HG03378 (cell line): Measurements from ENCODE around the gene ADGRD1.

Experiments used
- ATAC-seq: cut with Tn5 transposase; IDR thresholded peaks from one replicate; pipeline ENCODE4 v1.9.1; 2021; ENCODE audit warnings: mild to moderate bottlenecking, moderate library complexity; ENCODE audit not compliant: unreplicated experiment

The ADGRD1 gene

DNA sequence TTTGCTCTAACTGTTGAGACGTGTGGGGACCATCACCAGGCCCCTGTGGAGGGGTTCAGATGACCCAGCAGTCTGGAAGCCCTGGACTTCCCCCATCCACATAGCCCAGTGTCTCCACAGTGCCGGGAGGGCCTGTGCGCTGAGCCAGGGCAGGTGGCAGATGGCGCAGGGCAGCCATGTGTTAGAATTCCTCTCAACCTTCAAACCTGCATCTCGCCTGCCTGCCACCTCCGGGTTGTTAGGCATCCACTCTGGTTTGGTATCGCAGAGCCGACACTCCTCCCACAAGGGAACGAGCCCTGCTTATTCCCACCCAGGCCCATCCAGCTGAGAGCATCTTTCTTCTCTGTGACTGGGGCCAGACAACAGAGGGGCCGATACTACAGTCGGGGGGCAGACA lies 84.5 kb downstream of the ADGRD1 start:
- ATAC-seq, result no peak

DNA sequence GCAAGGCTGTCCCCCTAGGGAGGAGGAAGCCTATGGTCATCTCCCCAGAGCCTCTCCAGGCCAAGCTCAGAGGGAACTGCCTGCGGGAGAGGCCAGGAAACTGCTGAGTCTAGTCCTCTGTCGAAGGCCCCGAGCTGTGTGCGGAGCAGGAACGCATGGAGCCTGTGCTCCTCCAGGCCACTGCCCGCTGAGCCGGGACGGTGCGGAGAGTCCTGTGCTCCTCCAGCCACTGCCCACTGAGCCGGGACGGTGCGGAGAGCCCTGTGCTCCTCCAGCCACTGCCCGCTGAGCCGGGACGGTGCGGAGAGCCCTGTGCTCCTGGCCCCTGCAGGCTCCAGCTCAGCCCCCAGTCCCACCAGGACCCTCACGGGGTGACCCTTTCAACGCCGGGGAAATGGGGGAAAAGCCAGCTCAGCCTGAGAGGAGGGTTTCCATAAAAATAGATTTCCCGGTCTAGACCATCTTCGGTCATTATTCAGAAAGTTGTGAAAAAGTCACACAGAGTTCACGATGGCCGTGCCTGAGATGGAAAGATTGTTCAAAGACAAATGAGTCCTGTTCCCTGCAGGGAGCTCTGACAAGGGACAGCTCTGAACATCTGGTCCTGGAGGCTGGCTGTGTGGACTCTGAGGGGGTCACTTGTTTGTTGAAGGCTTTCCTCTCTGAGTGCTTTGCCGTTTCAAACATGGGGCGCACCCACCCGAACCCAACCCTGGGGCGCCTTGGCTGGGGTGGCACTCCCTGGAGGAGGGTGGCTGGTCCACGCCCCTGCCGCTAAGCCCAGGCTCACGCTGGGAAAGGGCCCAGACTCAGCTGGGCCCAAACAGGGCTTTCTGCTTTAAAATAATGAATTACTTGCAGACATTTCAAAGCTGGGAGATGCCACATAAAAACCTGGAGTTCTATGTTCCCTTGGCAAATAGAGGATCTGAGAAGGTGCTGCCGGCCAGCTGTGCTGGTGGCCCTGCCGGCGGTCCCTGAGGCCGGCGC lies 85.5 kb downstream of the ADGRD1 start:
- no peak for ATAC-seq

DNA sequence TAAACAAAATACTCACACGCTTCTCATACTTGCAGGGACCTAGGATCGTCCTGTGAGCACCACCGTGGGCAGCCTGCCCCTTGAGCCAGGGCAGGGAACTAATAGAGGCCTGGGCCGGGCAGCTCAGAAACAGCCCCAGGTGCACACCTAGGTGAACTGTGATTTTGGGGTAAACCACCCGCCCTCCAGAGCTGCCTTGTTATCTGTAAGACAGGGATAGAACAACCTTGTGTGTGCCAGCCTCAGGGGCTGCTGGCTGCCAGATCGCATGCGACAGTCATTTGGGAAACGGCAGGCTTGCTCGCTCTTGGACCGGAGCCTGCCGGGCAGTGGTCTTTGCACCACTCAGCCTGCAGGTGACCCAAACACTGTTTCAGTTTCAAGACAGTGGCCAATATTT lies 86.8 kb downstream of the ADGRD1 start:
- no peak for ATAC-seq

DNA sequence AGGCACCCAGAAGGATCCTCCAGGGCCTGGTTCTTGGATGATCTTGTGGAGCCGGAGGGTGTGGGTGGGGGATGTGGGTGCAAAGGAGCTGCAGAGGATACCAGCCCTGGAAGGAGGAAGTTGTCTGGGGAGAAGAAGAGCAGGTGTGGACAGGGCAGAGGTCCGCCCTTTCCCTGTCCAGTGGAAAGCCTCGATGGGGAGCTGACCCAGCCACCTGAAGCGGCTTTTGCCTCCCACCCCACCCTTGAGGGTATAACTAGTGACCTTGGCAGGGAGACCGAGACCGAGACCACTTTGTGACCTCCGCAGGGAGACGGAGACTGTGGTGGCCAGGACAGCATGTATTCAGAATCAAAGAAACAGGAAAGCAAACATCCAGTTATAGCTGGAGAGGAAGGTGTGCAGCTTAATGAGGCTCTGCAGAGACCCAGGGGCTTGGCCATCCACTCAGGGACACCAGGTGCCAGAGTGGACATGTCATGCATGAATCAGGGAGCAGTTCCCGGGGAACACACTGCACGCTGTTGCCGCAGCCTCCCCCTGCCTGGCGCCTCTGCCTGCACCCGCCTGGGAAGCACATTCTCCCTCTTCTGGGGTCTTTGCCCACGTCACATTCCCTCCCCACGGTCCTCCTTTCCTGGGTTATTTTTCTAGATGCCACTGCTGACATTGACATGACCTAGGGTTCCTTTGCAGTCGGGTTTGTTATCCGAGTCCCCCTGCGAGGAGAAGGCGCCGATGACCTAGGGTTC lies 87.7 kb downstream of the ADGRD1 start:
- ATAC-seq, result no peak

DNA sequence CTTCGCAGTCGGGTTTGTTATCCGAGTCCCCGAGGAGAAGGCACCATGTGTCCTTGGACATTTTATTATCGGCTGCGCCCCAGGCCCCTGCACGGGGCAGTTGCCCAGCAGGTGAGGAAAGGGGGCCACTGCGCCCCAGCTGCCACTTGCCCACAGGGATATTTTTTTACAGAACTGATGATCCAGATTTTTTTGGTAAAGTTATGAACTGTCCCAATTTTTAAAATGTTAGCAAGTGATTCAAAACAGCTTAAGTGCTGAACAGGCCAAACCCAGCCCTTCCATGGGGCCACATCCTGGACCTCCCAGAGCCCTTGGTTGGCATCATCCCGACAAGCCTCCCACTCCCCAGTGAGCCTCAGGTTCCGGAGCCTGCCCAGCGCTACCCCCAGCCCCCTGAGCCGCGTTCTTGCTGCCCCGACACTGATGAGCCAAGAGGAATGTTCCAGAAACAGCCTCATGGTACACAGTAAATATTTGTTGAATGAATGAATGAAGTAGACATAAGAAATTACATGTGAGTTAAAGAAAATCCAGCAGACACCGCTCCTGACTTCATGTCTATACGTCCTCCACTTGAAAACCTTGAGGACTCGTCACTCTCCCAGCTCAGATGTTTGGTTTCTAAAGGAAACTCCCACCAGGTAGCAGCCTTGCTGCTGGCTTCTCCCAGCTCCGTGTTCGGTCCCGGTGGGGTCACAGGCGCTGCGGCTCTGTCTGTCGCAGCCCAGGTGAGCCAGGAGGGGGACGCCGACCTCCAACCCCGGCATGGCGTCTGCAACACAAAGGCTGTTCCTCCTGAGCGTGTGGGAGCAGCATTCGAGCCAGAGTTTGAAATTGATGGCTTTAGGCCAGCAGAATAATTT lies 88.5 kb downstream of the ADGRD1 start:
- no peak for ATAC-seq

DNA sequence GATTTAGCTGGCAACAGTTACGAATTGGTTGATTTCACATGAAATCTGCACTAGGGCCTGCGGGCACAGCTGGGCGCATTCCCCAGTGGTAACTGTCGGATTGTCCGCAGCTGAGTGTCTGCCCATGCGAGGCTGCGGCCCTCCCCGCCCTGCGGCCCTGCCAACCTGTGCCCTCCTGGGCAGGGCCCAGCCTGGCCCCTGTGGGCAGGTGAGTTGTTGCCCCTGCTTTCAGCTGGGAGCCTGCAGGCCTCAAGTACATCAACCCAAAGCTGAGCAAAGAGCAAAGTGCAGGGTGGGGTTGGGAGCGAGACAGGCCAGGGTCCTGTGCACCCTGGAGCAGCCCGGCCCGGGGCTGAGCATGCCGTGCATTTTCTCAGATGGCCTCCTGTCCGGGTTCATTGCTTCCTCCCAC lies 89.1 kb downstream of the ADGRD1 start:
- ATAC-seq, result no peak

DNA sequence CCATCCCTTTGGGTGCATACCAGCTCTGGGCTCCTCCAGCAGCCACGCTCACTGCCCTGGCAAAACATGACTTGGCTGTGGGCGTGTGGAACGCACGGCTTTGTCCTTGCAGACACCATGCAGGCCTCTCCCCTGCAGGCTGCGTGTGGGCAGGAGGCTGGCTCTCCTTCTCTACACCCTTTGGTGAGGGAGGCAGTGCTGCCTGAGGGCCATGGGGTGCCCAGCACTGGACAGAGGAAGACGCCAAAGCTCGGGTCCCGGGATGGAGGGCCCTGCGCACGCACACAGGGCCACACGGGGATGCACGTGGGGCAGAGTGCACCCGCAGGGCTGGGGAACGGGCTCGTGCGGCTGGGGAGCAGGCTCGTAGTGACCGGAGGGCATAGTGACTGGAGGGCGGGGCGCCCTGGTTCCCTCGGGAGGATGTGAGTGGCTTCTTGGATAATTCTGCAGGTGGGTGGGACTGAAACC lies 89.7 kb downstream of the ADGRD1 start:
- ATAC-seq, result no peak

DNA sequence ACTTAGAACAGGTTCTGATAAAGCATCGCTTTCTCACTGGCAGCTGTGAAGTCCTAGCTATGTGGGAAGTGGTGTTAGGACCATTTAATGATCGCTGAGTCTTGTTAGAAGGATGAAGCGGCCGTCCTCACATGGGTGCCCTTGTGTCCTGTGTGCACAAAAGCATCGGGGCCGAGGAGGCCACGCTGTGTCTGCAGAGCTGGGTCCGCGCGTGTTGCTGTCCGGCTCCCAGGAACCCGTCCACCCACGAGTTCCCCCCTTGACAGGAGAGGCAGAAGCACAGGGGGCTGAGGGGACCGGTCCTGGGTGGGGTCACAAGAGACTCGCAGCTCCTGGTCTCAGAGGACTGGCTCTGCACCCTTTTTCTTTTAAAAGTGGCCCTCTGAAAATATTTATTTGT lies 90.4 kb downstream of the ADGRD1 start:
- ATAC-seq, result no peak

DNA sequence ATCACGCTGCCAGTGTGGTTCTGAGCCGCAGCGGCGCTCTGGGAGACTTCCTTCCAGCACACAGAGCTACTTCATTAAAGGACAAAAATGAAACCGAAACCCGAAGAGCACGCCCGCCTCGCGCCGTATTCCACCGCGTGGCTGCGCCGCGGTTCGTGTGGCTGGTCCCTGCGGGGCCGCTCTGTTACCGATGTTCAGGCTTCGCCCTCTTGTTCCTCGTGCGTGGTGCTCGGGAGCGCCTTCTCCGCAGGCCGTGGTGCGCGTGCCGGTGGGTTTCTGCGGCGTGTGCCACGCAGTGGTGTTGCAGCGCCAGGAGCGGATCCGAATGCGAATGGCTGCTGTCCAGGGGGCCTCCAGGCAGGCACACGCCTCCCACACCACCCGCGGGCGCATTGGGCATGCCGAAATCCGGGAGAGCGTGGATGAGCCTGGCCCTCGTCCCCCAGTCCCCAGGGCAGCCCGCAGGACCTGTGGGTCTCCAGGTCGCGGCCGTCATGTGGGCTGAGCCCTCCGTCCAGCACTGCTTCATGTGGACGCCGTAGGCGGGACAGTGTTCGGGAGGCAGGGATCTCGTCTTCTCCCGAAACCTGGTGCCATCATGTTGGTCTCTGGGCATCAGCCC lies 91.2 kb downstream of the ADGRD1 start:
- no peak for ATAC-seq

DNA sequence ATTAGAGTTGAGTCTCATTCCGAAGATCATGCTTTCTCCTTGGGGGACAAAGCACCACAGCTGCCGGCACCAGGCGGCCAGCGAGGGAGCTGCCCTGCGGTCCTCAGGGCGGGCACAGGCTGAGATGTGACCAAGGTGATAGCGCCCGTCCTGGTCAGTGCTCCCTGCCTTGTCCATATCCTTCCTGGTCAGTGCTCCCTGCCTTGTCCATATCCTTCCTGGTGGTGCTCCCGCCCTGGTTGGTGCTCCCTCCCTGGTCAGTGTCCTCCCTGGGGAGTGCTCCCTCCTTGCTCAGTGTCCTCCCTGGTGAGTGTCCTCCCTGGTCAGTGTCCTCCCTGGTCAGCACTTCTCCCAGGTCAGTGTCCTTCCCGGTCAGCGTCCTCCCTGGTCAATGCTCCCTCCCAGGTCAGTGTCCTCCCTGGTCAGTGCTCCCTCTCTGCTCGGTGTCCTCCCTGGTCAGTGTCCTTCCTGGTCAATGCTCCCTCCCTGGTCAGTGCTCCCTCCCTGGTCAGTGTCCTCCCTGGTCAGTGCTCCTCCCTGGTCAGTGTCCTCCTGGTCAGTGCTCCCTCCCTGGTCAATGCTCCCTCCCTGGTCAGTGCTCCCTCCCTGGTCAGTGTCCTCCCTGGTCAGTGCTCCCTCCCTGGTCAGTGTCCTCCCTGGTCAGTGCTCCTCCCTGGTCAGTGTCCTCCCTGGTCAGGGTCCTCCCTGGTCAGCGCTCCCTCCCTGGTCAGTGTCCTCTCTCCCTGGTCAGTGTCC lies 92.2 kb downstream of the ADGRD1 start:
- no peak for ATAC-seq

DNA sequence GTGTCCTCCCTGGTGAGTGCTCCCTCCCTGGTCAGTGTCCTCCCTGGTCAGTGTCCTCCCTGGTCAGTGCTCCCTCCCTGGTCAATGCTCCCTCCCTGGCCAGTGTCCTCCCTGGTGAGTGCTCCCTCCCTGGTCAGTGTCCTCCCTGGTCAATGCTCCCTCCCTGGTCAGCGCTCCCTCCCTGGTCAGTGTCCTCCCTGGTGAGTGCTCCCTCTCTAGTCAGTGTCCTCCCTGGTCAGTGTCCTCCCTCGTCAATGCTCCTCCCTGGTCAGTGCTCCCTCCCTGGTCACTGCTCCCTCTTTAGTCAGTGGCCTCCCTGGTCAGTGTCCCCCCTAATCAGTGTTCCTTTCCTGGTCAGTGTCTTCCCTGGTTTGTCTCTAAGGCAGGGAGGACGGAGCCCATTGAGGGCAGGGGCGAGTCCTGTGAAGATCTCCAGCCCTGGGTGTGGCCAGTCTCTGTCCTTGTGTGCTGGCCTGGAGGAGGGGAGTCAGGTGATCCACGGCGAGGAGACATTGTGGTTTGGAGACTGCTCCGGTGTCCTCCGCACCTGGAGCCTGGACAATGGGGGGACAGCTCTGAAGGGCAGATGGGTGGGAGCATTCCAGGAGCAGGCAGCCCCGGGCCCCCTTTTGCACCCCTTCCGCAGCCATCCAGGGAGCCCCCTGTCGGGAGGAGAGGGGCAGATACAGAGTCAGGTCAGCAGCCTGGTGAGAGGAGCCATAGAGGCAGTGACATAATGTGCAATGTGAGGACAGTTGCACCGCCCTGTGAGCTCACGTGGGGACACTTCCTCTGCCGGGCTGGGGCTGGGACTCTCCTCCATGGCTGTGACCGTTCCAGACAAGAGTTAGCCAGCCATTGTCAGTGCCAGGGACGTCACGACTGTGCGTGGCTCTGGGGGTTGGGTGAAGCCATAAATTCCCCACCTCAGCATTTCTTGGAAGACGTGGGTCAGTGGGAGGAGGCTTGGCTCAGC lies 93.4 kb downstream of the ADGRD1 start:
- ATAC-seq, result no peak

DNA sequence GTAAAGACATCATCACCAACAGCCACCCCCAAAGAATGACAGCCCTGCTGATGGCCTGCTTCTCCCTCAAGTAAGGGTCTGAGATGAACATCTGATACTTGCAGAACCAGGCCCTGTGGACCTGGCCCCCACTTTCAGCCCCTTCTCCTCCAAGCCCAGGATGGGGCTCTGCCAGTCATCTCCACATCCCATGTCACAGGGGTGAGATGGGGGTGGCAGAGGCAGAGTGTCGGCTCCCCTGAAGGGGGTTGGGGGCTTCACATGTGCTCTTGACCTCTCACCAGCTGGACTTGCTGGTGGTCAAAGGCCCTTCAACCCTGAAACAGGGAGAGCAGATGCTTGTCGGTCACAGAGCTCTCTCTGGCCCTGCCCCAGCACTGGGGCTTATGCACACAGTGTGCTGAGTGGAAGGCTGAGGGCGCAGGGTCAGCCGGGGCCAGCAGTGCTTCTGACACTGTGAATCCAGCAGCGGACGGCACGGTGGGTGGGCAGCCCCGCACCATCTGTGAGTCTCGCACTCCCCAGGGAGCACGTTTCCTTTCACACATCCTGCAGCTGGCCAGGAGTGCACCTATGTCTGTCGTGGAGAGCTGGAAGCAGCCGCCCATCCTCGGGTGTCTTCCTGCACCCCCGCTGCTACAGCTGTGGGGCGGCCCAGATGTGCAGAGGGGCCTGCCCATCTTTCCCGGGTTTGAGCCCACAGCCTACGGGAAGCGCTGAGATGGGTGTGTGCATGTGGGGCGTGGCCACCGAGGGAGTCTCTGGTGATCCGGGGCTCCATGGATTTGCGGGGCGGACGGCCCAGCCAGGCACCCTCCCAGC lies 94.3 kb downstream of the ADGRD1 start:
- ATAC-seq, result no peak

DNA sequence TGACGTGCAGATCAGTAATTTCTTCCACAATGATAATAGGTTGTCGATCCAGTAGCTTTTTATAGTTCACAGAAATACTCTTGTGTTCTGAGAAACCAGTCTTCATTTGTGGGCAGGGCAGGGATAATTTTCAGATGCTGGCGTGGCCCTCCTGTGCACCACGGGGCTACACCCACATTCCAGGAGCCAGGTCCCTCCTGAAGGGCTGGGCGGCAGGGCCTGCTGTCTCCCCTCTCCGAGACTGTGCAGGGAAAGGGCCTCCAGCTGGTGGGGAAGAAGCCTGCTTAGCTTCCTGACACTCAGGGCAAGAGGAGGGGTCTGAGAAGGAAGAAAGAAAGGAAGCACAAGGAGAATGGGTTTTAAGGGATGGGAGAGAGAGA lies 94.9 kb downstream of the ADGRD1 start:
- ATAC-seq, result no peak

DNA sequence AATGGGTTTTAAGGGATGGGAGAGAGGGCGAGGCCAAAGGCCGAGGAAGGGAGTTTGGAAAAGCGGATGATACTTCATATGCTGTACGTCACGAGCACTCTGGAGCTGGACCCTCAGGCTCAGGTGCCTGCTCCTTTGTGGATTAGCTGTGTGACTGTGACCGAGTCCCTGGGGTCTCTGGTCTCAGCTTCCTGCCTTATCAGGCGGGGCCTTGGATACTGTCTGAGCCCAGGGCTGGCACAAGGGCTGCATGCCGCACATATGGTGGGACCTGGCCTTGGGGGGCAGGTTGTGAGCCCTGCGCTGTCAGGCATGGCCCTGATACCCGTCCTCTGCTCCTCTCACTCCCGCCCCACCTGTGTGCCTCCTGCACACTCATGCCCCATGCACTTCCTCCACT lies 95.3 kb downstream of the ADGRD1 start:
- no peak for ATAC-seq

DNA sequence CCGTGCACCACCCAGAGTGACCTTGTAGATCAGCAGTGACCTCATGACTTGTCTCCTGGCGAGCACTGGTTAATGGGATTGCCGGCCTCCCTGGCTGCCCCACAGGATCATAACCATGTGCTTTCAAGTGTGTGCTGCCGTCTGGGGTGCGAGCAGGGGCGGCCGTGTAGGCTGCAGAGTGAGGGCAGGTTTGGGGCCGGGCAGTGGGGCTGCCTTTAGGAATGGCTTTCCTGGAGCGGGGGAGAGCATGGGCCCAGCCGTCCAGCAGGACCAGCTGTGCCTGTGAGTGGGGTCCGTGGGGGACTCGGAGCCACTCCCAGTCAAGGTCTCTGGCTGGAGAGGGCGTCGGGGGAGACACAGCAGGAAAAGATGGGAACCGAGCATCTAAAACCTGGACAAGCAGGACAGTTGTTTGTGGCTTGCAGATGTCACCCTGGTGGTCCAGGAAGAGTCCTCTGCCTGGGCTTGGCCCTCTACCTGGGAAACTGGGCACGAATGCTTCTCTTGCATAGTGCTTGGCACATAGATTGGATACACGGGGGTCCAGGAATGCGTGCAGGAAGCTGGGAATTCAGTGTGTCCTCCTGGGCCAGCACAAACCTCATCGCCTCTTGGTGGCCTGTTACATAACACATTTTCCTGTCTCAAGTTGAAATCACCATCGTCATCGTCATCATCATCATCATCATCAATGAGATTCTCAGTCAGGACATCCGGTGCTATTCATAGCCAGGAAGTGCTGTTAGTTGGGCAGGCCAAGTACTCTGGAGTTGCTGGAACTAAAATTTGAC lies 96.0 kb downstream of the ADGRD1 start:
- ATAC-seq, result no peak

DNA sequence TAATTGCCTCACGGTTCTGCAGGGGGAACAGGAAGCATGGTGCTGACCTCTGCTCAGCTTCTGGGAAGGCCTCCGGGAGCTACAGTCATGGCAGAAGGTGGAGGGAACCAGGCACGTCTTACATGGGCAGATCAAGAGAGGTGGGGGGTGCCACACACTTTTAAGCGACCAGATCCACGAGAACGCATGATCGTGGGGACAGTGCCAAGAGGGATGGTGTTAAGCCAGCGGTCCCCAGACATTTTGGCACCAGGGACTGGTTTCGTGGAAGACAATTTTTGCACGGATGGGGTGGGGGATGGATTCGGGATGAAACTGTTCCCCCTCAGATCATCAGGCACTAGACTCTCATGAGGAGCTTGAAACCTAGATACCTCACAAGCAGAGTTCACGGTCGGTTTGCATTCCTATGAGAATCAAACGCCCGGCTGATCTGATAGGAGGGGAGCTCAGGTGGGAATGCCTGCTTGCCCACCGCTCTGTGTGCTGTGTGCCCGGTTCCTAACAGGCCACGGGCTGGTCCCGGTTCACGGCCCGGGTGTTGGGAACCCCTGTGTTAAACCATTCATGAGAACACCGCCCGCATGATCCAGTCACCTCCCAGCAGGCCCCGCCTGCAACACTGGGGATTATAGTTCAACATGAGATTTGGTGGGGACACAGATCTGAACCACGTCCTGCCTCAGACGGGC lies 96.9 kb downstream of the ADGRD1 start:
- no peak for ATAC-seq

DNA sequence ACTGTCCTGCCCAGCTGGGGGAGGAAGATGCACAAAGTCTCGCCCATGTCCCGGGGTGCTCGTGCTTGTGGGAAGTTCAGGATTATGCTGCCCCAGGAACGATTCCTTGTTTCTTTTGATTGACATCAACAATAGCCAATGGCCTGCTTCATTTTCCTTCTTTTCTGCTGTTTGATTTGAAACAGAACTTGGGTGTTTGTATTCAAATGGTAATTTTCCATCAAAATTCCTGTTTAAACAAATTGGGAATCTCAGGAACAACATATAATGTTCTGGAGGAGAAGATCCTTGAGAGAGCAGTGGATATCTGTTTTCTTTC lies 97.4 kb downstream of the ADGRD1 start:
- ATAC-seq, result no peak
